Amniotic epithelial cell (primary cell): ENCODE results near the gene TMC3.
"Not testable (repeated sequence)": the region's sequence is repeated elsewhere in the genome, so short reads cannot be mapped to it uniquely, and the experiment has no call there.

Source experiments
- DNase-seq: peaks from one replicate; pipeline ENCODE4 v3.0.0-alpha.2; 2010; ENCODE audit warnings: low read depth

TMC3 gene

GRCh38 chr15:81384891-81385720 is 11.1 kb upstream of the TMC3 start:
- no peak for DNase-seq

- no peak for DNase-seq
Observed at GRCh38 chr15:81381720-81382119, 7.7 kb upstream of the TMC3 start.

- no peak for DNase-seq
Observed at GRCh38 chr15:81380668-81381067, 6.7 kb upstream of the TMC3 start.

- no peak for DNase-seq
Observed at GRCh38 chr15:81380203-81380602, 6.2 kb upstream of the TMC3 start.

- no peak for DNase-seq
Observed at GRCh38 chr15:81379269-81379668, 5.3 kb upstream of the TMC3 start.

GRCh38 chr15:81378443-81378842 is 4.4 kb upstream of the TMC3 start:
- DNase-seq, result no peak

- no peak for DNase-seq
Observed at GRCh38 chr15:81377871-81378270, 3.9 kb upstream of the TMC3 start.

- no peak for DNase-seq
Observed at GRCh38 chr15:81376231-81376630, 2.2 kb upstream of the TMC3 start.

- no peak for DNase-seq
Observed at GRCh38 chr15:81375461-81375860, 1.4 kb upstream of the TMC3 start.

- DNase-seq, result no peak
Observed at GRCh38 chr15:81373176-81373575, 837 bp downstream of the TMC3 start.

- no peak for DNase-seq
Observed at GRCh38 chr15:81372575-81372974, 1.4 kb downstream of the TMC3 start.

GRCh38 chr15:81363718-81364500 is 10.1 kb downstream of the TMC3 start:
- no peak for DNase-seq

GRCh38 chr15:81363276-81363675 is 10.7 kb downstream of the TMC3 start:
- no peak for DNase-seq

- DNase-seq, result no peak
Observed at GRCh38 chr15:81362790-81363189, 11.2 kb downstream of the TMC3 start.

- no peak for DNase-seq
Observed at GRCh38 chr15:81361891-81362290, 12.1 kb downstream of the TMC3 start.

- no peak for DNase-seq
Observed at GRCh38 chr15:81360491-81360890, 13.5 kb downstream of the TMC3 start.

GRCh38 chr15:81358248-81358647 is 15.8 kb downstream of the TMC3 start:
- DNase-seq, result no peak

GRCh38 chr15:81357180-81357686 is 16.8 kb downstream of the TMC3 start:
- peak; percentile 16 for DNase-seq

GRCh38 chr15:81356252-81356651 is 17.8 kb downstream of the TMC3 start:
- no peak for DNase-seq

- no peak for DNase-seq
Observed at GRCh38 chr15:81351651-81352050, 22.4 kb downstream of the TMC3 start.

GRCh38 chr15:81349271-81349670 is 24.7 kb downstream of the TMC3 start:
- DNase-seq, result no peak

GRCh38 chr15:81348691-81349090 is 25.3 kb downstream of the TMC3 start:
- DNase-seq, result not testable (repeated sequence)

GRCh38 chr15:81347910-81348309 is 26.1 kb downstream of the TMC3 start:
- no peak for DNase-seq
